Skeletal muscle tissue (tissue), 4 donors: ENCODE measurements around the gene SUSD4. TPM values are rescaled to one million over a fixed set of nuclear protein-coding genes. Genes with fewer than 3 reads are reported as not detected.

ENCODE experiments used
- H3K27ac ChIP-seq: one replicate; pipeline ENCODE4 v1.7.0; 2013; ENCODE audit warnings: mild to moderate bottlenecking, low read depth, low read length, inconsistent platforms
- H3K27me3 ChIP-seq, 3 donors: one replicate each; pipeline ENCODE4 v1.7.0; 2013; ENCODE audit warnings: low read length in 3 of 3; ENCODE audit not compliant: control insufficient read depth in 3 of 3, insufficient read depth in 3 of 3
- H3K36me3 ChIP-seq, 3 donors: one replicate each; pipeline ENCODE4 v1.7.0; 2013; ENCODE audit warnings: low read length in 3 of 3; ENCODE audit not compliant: control insufficient read depth in 3 of 3, insufficient read depth in 3 of 3
- H3K4me1 ChIP-seq, 3 donors: one replicate each; pipeline ENCODE4 v1.7.0; 2013; ENCODE audit warnings: low read length in 3 of 3, mild to moderate bottlenecking in 3 of 3; ENCODE audit not compliant: control insufficient read depth in 3 of 3, insufficient read depth in 3 of 3
- H3K4me3 ChIP-seq, 3 donors: one replicate each; pipeline ENCODE4 v1.7.0; 2013; ENCODE audit warnings: low read length in 3 of 3
- H3K9ac ChIP-seq, 3 donors: one replicate each; pipeline ENCODE4 v1.7.0; 2013; ENCODE audit warnings: low read length in 3 of 3, mild to moderate bottlenecking in 3 of 3, moderate library complexity in 2 of 3, low read depth in 1 of 3
- H3K9me3 ChIP-seq, 3 donors: one replicate each; pipeline ENCODE4 v1.7.0; 2013; ENCODE audit warnings: low read length in 3 of 3; ENCODE audit not compliant: control insufficient read depth in 3 of 3
- total RNA-seq: library from RNA; depleted of rRNA; stranded (reverse); fragments of >200 nt; gene quantifications from one replicate; pipeline ENCODE4 v1.2.3, GENCODE V29; 2014
- donor health status: Osteomylitis.

The SUSD4 gene
- total RNA-seq, 1 donor from 2014 or later: 4.7 TPM

GRCh38 chr1:223319905-223320580 is 43.9 kb downstream of the SUSD4 start:
- Histone ChIP-seq H3K36me3 (no peaks in the 10 kb centered on the region), H3K27ac (no peak overlapping the region), H3K9me3 (no peaks in the 10 kb centered on the region), H3K9ac (no peak overlapping the region), H3K27me3 (peaks cover 0 to 3% (median 3%) of the 10 kb centered on the region in 3 donors), H3K4me3 (no peak overlapping the region), H3K4me1 (no peaks in the 10 kb centered on the region)

GRCh38 chr1:223319398-223319797 is 44.6 kb downstream of the SUSD4 start:
- H3K4me1 ChIP-seq: no peaks in the 10 kb centered on the region

GRCh38 chr1:223316082-223316481 is 47.9 kb downstream of the SUSD4 start:
- no peaks in the 10 kb centered on the region for H3K9me3 ChIP-seq
- no peaks in the 10 kb centered on the region for H3K36me3 ChIP-seq
- no peak overlapping the region for H3K4me3 ChIP-seq
- no peaks in the 10 kb centered on the region for H3K4me1 ChIP-seq
- no peak overlapping the region for H3K27ac ChIP-seq
- no peaks in the 10 kb centered on the region for H3K27me3 ChIP-seq
- no peak overlapping the region for H3K9ac ChIP-seq

More at GRCh38 chr1:223319398-223319797, 44.6 kb downstream of the SUSD4 start:
- Histone ChIP-seq H3K9ac (no peak overlapping the region), H3K27me3 (peaks cover 0 to 2% (median 0%) of the 10 kb centered on the region in 3 donors), H3K4me3 (no peak overlapping the region), H3K27ac (no peak overlapping the region), H3K36me3 (no peaks in the 10 kb centered on the region), H3K9me3 (no peaks in the 10 kb centered on the region)

GRCh38 chr1:223315665-223316064 is 48.3 kb downstream of the SUSD4 start:
- Histone ChIP-seq H3K27me3 (no peaks in the 10 kb centered on the region), H3K36me3 (no peaks in the 10 kb centered on the region), H3K4me1 (no peaks in the 10 kb centered on the region), H3K27ac (no peak overlapping the region), H3K9me3 (no peaks in the 10 kb centered on the region), H3K9ac (no peak overlapping the region), H3K4me3 (no peak overlapping the region)

DNA sequence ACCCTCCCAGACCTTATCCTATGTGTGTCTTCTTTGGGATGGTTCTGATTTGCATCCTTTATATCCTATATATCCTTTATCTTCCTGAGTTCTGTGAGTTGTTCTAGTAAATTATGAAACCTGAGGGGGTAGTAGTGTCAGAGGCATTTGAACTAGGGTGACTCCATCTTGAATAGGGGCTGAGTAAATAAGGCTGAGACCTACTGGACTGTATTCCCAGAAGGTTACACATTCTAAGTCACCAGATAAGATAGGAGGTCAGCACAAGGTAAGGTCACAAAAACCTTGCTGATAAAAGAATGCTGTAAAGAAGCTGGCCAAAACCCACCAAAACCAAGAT is 50.6 kb downstream of the SUSD4 start:
- H3K27ac ChIP-seq: no peak overlapping the region
- no peaks in the 10 kb centered on the region for H3K9me3 ChIP-seq
- no peak overlapping the region for H3K4me3 ChIP-seq
- H3K9ac ChIP-seq: no peak overlapping the region
- H3K36me3 ChIP-seq: no peaks in the 10 kb centered on the region
- no peaks in the 10 kb centered on the region for H3K27me3 ChIP-seq
- H3K4me1 ChIP-seq: no peaks in the 10 kb centered on the region

DNA sequence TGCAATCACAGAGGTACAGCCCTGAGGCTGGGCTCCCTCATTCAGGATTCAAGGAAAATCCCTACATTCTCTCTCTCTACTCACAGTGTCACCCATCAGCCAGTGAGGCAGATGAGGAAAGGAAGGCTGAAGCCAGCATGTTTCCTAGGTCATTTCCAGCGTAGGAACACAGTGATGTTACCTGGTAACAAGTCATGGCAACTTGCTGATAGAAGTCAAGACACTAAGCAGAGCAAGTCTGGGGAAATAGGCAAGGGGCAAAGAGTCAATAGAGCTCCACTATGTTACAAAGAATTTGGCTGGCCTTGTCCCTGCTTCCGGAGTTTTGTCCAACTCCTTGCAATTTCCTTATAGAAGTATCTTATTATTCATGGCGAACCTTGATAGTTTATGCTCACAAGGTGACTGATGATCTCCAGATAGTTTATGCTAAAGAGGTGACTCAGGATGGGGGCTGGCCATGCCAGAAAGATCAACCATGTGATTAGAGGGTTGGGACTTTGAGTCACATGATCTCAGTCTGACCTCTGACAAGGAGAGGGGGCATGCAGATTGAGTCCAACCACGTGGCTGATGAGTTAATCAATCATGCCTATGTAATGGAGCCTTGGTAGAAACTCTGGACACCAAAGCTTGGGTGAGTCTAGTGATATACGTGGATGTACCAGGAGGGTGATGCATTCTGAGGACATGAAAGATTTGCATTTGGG is 51.1 kb downstream of the SUSD4 start:
- Histone ChIP-seq H3K9me3 (no peaks in the 10 kb centered on the region), H3K36me3 (no peaks in the 10 kb centered on the region), H3K4me3 (no peak overlapping the region), H3K4me1 (no peaks in the 10 kb centered on the region), H3K9ac (no peak overlapping the region), H3K27ac (no peak overlapping the region), H3K27me3 (no peaks in the 10 kb centered on the region)

GRCh38 chr1:223312273-223312672 is 51.7 kb downstream of the SUSD4 start:
- Histone ChIP-seq H3K36me3 (no peaks in the 10 kb centered on the region), H3K9ac (no peak overlapping the region), H3K4me1 (no peaks in the 10 kb centered on the region), H3K4me3 (no peak overlapping the region), H3K9me3 (no peaks in the 10 kb centered on the region), H3K27ac (no peak overlapping the region), H3K27me3 (no peaks in the 10 kb centered on the region)

GRCh38 chr1:223311826-223312225 is 52.1 kb downstream of the SUSD4 start:
- H3K27ac ChIP-seq: no peak overlapping the region
- H3K4me3 ChIP-seq: no peak overlapping the region
- no peaks in the 10 kb centered on the region for H3K36me3 ChIP-seq
- no peak overlapping the region for H3K9ac ChIP-seq
- H3K27me3 ChIP-seq: no peaks in the 10 kb centered on the region
- no peaks in the 10 kb centered on the region for H3K4me1 ChIP-seq
- no peaks in the 10 kb centered on the region for H3K9me3 ChIP-seq

DNA sequence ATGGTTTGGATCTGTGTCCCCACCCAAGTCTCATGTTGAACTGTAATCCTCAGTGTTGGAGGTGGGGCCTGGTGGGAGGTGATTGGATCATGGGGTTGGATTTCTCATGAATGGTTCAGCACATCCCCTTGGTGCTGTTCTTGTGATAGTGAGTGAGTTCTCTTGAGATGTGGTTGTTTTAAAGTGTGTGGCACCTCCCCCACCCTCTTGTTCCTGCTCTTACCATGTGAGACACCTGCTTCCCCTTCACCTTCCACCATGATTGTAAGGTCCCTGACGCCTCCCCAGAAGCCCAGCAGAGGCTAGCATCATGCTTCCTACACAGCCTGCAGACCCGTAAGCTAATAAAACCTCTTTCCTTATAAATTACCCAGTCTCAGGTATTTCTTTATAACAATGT is 55.8 kb downstream of the SUSD4 start:
- Histone ChIP-seq H3K27me3 (no peaks in the 10 kb centered on the region), H3K4me1 (no peaks in the 10 kb centered on the region), H3K4me3 (no peak overlapping the region), H3K36me3 (no peaks in the 10 kb centered on the region), H3K27ac (no peak overlapping the region), H3K9me3 (no peaks in the 10 kb centered on the region), H3K9ac (no peak overlapping the region)

GRCh38 chr1:223307544-223307943 is 56.4 kb downstream of the SUSD4 start:
- Histone ChIP-seq H3K9ac (no peak overlapping the region), H3K4me1 (no peaks in the 10 kb centered on the region), H3K36me3 (no peaks in the 10 kb centered on the region), H3K4me3 (no peak overlapping the region), H3K27me3 (no peaks in the 10 kb centered on the region), H3K9me3 (no peaks in the 10 kb centered on the region), H3K27ac (no peak overlapping the region)
